Hematopoietic multipotent progenitor cell treated with erythropoietin and hydrocortisone succinate and interleukin-3 and kit ligand, for 15 days (in vitro differentiated cells): ENCODE data around the gene ROR2.

Experiments used
- DNase-seq: peaks from one replicate; pipeline ENCODE4 v3.0.0-alpha.2; 2015; ENCODE audit warnings: low spot score

The ROR2 gene

DNA sequence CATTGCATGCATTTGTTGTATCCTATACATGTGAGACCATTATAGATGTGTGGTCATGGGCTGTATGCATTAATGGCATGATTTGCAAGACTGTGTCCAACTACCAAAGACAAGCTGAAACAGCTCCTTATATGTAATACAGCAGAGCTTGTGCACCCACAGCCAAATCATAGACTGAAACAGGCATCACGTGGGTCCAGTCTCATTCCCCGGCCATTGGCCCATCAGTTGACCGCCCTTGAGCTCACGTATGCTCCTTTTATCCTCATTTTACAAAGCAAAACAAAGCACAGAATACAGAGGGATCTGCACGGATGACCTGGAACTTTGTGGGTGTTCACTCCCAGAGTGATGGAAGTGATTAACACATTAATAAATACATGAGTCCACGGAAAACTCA, 109.1 kb downstream of the ROR2 start:
- no peak for DNase-seq

- DNase-seq, result no peak
Measured at GRCh38 chr9:91840469-91840868, 109.6 kb downstream of the ROR2 start.

GRCh38 chr9:91839926-91840465, 110.0 kb downstream of the ROR2 start:
- no peak for DNase-seq

- no peak for DNase-seq
Measured at GRCh38 chr9:91837981-91838731, 111.9 kb downstream of the ROR2 start.

DNA sequence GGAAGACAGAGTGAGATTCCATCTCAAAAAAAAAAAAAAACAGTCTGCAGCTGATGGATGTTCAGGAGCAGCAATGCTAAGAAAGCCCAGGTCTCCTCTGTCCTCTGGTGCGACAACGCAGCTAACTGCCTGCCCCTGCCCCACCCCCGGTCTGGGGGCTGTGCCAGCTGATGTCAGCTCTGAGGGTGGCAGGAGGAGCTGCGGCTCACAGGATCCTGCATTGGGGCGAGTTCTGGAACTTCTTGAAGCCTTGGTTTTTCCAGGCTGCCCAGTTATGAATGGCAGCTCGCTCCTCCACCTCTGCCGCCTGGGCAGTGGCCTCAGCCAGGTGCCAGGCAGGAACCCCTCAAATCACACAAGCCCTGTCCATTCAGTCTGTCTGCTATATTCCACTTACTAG, 113.5 kb downstream of the ROR2 start:
- DNase-seq, result no peak

DNA sequence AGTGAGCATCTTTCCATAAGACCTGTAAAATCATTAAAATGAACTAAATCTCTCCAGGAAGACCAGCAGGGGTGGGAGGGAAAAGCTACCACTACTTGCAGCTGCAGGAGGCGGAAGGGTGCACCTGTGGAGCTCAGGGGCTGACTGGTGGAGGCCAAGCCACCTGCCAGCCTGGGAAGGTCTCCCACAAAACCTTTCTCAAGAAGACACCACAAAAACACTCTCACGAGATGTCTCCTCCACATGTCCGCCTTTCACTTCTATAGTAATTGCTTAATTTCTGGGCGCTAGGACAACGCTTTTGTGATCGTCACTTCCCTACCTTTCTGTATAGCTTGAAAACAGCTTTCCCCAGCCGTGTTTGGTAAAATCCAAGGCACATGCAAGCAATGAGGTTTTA, 114.4 kb downstream of the ROR2 start:
- no peak for DNase-seq

DNA sequence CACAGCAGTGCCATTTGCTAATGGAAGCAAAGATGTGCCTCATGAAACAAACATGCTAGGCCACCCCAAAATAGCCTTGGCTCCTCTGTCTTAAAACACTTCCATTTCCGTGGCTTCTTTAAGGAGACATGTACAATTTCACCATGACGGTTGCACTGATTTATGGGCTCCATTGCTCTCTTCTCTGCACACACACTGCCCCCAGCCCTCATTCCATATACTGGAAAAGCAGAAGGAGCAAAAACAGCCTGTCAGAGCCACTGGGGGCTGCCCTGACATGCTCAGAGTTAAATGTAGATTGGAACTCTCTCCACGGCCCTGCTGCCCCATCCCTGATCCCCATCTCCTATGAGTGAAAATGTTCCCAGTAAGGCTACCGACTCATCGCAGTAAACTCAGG, 114.8 kb downstream of the ROR2 start:
- no peak for DNase-seq

GRCh38 chr9:91834740-91835139, 115.3 kb downstream of the ROR2 start:
- no peak for DNase-seq

- DNase-seq, result no peak
Measured at GRCh38 chr9:91833878-91834255, 116.2 kb downstream of the ROR2 start.

GRCh38 chr9:91833096-91833877, 116.7 kb downstream of the ROR2 start:
- DNase-seq, result no peak

DNA sequence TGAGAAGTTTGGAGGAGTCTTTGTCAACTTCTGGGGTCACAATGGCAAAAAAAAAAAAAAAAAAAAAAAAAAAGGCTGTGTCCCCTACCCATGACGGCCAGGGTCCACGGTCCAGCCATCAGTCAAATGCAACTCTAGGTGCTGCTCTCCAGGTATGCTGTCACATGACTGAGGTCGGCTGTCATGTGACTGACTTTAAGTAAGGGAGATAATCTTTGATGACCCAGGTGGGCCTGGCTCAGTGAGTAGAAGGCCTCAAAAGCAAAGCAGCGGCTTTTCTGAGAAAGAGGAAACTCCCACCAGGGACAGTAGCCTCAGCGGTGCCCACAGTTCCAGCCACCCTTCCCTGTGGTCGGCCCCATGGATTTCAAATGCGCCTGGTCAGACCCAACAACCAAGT, 117.7 kb downstream of the ROR2 start:
- DNase-seq, result no peak

DNA sequence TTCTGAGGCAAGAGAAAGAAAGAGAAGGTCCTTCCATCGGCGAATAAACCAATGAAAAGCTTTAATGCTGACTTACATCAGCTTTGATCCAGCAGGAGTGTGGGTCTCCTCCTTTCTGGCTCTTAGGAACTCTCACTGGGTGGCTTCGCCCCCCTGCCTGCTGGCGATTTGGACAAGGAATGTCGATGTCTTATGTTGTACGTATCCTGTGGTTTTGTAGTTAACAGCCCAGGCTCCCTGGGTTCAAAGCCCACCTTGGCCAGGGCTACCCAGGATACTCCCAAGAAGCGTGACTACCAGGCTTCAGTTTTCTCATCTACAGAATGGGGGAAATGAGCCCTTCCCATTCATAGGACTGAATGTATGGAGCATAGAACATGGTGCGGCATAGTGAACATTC, 124.2 kb downstream of the ROR2 start:
- no peak for DNase-seq

DNA sequence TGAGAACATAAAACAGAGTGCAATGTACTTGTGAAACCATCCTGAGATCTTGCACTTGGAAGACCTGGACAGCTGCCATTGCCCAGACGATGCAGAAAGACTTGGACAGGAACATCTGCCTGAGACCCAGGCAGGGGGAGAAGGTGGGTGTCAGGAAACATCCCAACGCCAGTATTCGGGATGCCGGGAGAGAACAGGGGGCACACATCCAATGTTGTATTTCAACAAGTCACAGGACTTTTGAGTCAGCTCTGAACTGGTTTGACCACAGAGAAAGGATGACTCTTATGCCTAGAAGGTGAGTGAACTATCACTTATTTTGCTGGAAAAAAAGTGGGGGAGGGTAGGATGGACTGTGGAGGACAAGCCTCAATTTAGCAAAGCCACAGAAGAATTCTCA, 124.6 kb downstream of the ROR2 start:
- DNase-seq, result no peak

GRCh38 chr9:91824601-91825305, 125.3 kb downstream of the ROR2 start:
- DNase-seq, result no peak

GRCh38 chr9:91824151-91824550, 125.9 kb downstream of the ROR2 start:
- DNase-seq, result no peak

- no peak for DNase-seq
Measured at GRCh38 chr9:91820949-91821880, 128.8 kb downstream of the ROR2 start.

DNA sequence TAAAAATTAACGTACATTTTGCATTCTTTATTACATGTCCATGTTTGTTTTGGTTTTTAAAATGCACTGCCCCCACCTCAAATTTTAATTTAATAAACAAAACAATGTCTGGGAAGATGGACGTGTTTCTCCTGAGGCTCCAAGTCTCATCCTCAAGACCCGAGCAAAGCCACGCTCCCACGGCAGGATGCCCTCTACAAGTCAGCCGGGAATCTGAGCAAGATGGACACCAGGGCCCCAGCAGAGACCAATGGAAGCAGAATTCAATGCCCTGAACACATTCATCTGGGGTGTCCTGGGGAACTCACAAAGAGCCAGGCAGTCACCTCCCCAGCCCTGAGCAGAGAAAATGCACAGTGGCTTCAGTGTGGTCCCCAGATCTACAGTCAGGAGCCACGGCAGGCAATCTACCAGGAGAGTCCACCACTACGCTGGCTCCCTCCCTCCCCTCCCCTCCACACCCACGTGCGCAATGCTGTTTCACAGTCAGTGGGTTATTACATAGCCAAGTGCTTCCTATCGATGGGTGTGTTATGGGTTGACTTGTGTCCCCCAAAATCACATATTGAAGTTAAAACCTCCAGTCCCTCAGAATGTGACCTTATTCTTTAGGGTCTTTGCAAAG, 129.8 kb downstream of the ROR2 start:
- no peak for DNase-seq

DNA sequence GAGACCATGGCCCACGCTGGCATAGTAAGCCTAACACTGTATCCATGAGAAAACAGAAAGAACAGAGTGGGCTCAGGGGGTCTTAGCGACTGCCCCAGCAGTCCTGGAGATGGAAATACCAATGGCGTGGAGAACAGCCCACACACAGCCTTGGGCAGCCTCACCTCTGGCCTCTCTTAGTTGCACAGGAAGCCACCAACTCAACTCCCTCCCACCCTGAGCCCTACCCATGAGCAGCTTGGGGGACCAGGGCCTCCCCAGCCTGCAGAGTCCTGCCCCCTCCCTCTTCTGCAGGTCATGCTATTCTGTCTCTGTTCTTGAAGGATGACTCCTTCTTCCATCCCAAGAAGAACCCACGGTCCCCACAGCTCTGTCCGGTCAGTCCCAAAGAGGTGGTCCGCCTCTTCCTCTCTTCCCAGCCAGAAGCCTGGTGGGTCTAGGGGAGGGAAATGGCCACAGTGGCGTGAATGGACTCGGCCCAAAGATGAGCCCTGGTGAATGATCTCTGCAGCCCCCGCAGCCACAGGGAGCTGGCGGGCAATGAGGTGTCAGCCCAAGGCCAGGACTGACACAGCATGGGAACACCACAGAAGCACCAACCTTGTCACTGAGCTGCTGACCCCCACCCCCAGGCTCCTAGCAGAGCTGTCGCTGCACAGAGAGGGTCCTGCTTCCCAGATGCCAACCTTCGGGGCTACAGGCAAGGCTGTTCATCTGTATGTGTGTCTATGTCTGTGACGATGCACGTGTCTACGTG, 131.2 kb downstream of the ROR2 start:
- DNase-seq, result no peak

DNA sequence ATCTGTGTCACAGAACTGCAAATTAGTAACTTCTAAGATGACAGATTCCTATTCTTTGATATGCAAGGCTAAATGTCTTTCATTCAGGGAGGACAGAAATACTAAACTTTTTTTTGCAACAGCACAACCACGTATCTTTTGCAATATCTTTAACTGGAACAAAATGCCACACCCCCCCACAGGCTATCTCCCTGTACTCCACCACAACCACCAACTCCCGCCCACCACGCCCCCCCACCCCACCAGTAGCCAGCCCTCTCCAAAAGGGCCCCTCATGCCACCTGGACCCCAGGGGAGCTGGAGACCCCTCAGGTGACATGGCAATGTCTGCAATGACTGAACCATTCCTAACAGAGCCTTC, 131.8 kb downstream of the ROR2 start:
- no peak for DNase-seq

- DNase-seq, result no peak
Measured at GRCh38 chr9:91817493-91818224, 132.4 kb downstream of the ROR2 start.
